HepG2 (cell line): Measurements from ENCODE around the gene KCNK6. TPM values are rescaled to one million over a fixed set of nuclear protein-coding genes. Genes with fewer than 3 reads are reported as not detected.
A peak's percentile ranks its signal among the peaks of the same experiment; 100 is the strongest.

Experiments
- FOXP1 ChIP-seq, 2 experiments: fragments of 450-650 bp in 1 of 2; IDR thresholded peaks; 2 replicates each; pipeline ENCODE4 v1.6.1; 2017 to 2018; ENCODE audit warnings: antibody characterized with exemption in 1 of 2
- KDM2A ChIP-seq: sonication (generic); formaldehyde crosslinking; IDR thresholded peaks from 2 replicates; pipeline ENCODE4 v1.4.0; 2020; ENCODE audit warnings: low read depth, missing genetic modification reagents, borderline replicate concordance
- NFKBIZ ChIP-seq: IDR thresholded peaks from 2 replicates; pipeline ENCODE4 v1.6.1; 2018; ENCODE audit warnings: missing genetic modification reagents, missing compliant biosample characterization
- PAWR ChIP-seq: sonication (generic); formaldehyde crosslinking; IDR thresholded peaks from 2 replicates; pipeline ENCODE4 v1.4.0; 2020; ENCODE audit warnings: missing genetic modification reagents, mild to moderate bottlenecking, borderline replicate concordance
- SALL2 ChIP-seq: sonication (generic); formaldehyde crosslinking; IDR thresholded peaks from 2 replicates; pipeline ENCODE4 v1.8.1; 2023; ENCODE audit warnings: mild to moderate bottlenecking, missing genetic modification reagents, inconsistent platforms
- TEAD3 ChIP-seq: optimal IDR thresholded peaks from 2 replicates; pipeline ENCODE3; 2016; ENCODE audit warnings: borderline replicate concordance
- polyA plus RNA-seq, 8 experiments: library from polyadenylated mRNA; depleted of rRNA in 3 of 8; stranded (reverse) in 7 of 8; unstranded in 1 of 8; fragments of >200 nt; fragmentation: Illumina TruSeq in 4 of 8; extraction: Trizol in 4 of 8; gene quantifications; 2 replicates each; pipeline versions ENCODE4 v1.2.1 to v1.2.3, GENCODE V29; 2011 to 2016; ENCODE audit warnings: low read depth in 4 of 8, missing spikeins in 1 of 8, mixed read lengths in 1 of 8; ENCODE audit not compliant: insufficient read depth in 1 of 8
- total RNA-seq, 5 experiments: library from RNA; depleted of rRNA; stranded (reverse); fragments of >200 nt; fragmentation: Illumina TruSeq; extraction: Trizol; gene quantifications; 2 replicates each; pipeline ENCODE4 v1.2.3, GENCODE V29; 2016; ENCODE audit warnings: low read depth in 1 of 5
- TF ChIP-seq, protein P1 (sequence below): sonication (generic); formaldehyde crosslinking; IDR thresholded peaks from 2 replicates; pipeline ENCODE4 v1.5.1; 2020; ENCODE audit warnings: mild to moderate bottlenecking, missing genetic modification reagents, moderate library complexity
- TF ChIP-seq, protein P2 (sequence below): sonication (generic); formaldehyde crosslinking; IDR thresholded peaks from 2 replicates; pipeline ENCODE4 v1.4.0; 2020; ENCODE audit warnings: missing genetic modification reagents, mild to moderate bottlenecking, borderline replicate concordance
- TF ChIP-seq, protein P3 (sequence below), 2 experiments: fragments of 450-650 bp in 1 of 2; sonication (generic) in 1 of 2; formaldehyde crosslinking; IDR thresholded peaks; 2 replicates each; pipeline versions ENCODE4 v1.5.0 to v1.8.0; 2020 to 2022; ENCODE audit warnings: mild to moderate bottlenecking in 1 of 2, missing genetic modification reagents in 1 of 2
- TF ChIP-seq, protein P4 (sequence below), 2 experiments: sonication (generic) in 1 of 2; formaldehyde crosslinking in 1 of 2; IDR thresholded peaks; 2 replicates each; pipeline versions ENCODE4 v1.6.1 to v1.9.0; 2014 to 2022; ENCODE audit warnings: antibody characterized with exemption in 1 of 2, borderline replicate concordance in 1 of 2, inconsistent platforms in 1 of 2, low read depth in 1 of 2, missing genetic modification reagents in 1 of 2
- TF ChIP-seq, protein P5 (sequence below): sonication (generic); formaldehyde crosslinking; IDR thresholded peaks from 2 replicates; pipeline ENCODE4; 2020; ENCODE audit warnings: missing genetic modification reagents, mild to moderate bottlenecking, borderline replicate concordance

KCNK6 gene
- total and polyA plus RNA-seq, 2 of the 13 experiments (the other 11 are each of a cell fraction or from before 2014, with no cell fraction given), result 0.03 TPM; not detected in 1

DNA sequence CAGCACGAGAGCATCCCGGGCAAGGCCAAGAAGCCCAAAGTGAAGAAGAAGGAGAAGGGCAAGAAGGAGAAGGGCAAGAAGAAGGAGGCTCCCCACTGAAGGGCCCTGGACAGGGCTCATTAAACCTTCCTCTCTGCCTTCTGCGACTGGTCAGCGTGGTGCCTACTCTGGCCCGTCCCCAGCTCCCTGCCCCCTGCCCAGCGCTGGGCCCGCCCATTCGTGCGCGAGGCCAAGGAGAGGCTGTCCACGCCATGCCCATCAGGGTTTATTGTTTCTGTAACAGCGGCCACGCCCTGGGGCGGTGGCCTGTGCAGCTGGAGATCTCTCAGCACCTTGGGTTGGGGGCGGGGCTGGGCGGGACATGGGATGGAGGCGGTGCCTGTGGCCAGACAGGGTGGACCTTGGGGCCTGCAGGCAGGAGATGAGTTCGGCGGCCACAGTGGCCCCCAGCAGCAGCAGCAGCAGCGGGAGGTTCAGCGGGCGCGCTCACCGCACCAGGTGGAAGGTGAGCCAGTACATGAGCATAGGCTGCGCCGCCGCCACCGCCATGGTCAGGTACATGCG is 14.7 kb upstream of the KCNK6 start (continued):
- TF ChIP-seq, protein P1, sequence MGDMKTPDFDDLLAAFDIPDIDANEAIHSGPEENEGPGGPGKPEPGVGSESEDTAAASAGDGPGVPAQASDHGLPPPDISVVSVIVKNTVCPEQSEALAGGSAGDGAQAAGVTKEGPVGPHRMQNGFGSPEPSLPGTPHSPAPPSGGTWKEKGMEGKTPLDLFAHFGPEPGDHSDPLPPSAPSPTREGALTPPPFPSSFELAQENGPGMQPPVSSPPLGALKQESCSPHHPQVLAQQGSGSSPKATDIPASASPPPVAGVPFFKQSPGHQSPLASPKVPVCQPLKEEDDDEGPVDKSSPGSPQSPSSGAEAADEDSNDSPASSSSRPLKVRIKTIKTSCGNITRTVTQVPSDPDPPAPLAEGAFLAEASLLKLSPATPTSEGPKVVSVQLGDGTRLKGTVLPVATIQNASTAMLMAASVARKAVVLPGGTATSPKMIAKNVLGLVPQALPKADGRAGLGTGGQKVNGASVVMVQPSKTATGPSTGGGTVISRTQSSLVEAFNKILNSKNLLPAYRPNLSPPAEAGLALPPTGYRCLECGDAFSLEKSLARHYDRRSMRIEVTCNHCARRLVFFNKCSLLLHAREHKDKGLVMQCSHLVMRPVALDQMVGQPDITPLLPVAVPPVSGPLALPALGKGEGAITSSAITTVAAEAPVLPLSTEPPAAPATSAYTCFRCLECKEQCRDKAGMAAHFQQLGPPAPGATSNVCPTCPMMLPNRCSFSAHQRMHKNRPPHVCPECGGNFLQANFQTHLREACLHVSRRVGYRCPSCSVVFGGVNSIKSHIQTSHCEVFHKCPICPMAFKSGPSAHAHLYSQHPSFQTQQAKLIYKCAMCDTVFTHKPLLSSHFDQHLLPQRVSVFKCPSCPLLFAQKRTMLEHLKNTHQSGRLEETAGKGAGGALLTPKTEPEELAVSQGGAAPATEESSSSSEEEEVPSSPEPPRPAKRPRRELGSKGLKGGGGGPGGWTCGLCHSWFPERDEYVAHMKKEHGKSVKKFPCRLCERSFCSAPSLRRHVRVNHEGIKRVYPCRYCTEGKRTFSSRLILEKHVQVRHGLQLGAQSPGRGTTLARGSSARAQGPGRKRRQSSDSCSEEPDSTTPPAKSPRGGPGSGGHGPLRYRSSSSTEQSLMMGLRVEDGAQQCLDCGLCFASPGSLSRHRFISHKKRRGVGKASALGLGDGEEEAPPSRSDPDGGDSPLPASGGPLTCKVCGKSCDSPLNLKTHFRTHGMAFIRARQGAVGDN (CRISPR knock-in tag), result peak; percentile 14; the same call in 1 of the 2 replicates
- TF ChIP-seq SALL2 (CRISPR knock-in tag) (no peak), PAWR (no peak), NFKBIZ (CRISPR knock-in tag) (no peak), KDM2A (peak; percentile 30; the same call in 1 of the 2 replicates), TEAD3 (CRISPR knock-in tag) (no peak), FOXP1 (IDR thresholded peaks at IDR 0.05) (no peak), FOXP1 (CRISPR knock-in tag; IDR thresholded peaks at IDR 0.05) (no peak)
- TF ChIP-seq, protein P2, sequence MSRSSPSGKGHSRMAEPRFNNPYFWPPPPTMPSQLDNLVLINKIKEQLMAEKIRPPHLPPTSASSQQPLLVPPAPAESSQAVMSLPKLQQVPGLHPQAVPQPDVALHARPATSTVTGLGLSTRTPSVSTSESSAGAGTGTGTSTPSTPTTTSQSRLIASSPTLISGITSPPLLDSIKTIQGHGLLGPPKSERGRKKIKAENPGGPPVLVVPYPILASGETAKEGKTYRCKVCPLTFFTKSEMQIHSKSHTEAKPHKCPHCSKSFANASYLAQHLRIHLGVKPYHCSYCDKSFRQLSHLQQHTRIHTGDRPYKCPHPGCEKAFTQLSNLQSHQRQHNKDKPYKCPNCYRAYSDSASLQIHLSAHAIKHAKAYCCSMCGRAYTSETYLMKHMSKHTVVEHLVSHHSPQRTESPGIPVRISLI (CRISPR knock-in tag), result no peak
- TF ChIP-seq, protein P3, sequence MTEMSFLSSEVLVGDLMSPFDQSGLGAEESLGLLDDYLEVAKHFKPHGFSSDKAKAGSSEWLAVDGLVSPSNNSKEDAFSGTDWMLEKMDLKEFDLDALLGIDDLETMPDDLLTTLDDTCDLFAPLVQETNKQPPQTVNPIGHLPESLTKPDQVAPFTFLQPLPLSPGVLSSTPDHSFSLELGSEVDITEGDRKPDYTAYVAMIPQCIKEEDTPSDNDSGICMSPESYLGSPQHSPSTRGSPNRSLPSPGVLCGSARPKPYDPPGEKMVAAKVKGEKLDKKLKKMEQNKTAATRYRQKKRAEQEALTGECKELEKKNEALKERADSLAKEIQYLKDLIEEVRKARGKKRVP (CRISPR knock-in tag; IDR thresholded peaks at IDR 0.05), result no peak
- TF ChIP-seq, protein P4, sequence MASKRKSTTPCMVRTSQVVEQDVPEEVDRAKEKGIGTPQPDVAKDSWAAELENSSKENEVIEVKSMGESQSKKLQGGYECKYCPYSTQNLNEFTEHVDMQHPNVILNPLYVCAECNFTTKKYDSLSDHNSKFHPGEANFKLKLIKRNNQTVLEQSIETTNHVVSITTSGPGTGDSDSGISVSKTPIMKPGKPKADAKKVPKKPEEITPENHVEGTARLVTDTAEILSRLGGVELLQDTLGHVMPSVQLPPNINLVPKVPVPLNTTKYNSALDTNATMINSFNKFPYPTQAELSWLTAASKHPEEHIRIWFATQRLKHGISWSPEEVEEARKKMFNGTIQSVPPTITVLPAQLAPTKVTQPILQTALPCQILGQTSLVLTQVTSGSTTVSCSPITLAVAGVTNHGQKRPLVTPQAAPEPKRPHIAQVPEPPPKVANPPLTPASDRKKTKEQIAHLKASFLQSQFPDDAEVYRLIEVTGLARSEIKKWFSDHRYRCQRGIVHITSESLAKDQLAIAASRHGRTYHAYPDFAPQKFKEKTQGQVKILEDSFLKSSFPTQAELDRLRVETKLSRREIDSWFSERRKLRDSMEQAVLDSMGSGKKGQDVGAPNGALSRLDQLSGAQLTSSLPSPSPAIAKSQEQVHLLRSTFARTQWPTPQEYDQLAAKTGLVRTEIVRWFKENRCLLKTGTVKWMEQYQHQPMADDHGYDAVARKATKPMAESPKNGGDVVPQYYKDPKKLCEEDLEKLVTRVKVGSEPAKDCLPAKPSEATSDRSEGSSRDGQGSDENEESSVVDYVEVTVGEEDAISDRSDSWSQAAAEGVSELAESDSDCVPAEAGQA (IDR thresholded peaks at IDR 0.05; ENCODE audit: low read depth), result no peak
- TF ChIP-seq, protein P4 (CRISPR knock-in tag; IDR thresholded peaks at IDR 0.05; ENCODE audit: borderline replicate concordance), result no peak
- TF ChIP-seq, protein P5, sequence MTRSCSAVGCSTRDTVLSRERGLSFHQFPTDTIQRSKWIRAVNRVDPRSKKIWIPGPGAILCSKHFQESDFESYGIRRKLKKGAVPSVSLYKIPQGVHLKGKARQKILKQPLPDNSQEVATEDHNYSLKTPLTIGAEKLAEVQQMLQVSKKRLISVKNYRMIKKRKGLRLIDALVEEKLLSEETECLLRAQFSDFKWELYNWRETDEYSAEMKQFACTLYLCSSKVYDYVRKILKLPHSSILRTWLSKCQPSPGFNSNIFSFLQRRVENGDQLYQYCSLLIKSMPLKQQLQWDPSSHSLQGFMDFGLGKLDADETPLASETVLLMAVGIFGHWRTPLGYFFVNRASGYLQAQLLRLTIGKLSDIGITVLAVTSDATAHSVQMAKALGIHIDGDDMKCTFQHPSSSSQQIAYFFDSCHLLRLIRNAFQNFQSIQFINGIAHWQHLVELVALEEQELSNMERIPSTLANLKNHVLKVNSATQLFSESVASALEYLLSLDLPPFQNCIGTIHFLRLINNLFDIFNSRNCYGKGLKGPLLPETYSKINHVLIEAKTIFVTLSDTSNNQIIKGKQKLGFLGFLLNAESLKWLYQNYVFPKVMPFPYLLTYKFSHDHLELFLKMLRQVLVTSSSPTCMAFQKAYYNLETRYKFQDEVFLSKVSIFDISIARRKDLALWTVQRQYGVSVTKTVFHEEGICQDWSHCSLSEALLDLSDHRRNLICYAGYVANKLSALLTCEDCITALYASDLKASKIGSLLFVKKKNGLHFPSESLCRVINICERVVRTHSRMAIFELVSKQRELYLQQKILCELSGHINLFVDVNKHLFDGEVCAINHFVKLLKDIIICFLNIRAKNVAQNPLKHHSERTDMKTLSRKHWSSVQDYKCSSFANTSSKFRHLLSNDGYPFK, result no peak
